GM19328 (cell line): ENCODE results near the gene FAM53A.

ENCODE experiments used
- ATAC-seq: cut with Tn5 transposase; IDR thresholded peaks from one replicate; pipeline ENCODE4 v1.9.1; 2021; ENCODE audit warnings: mild to moderate bottlenecking, moderate library complexity; ENCODE audit not compliant: unreplicated experiment

Gene FAM53A

GRCh38 chr4:1595789-1596325 lies 88.3 kb downstream of the FAM53A start:
- ATAC-seq: no peak

DNA sequence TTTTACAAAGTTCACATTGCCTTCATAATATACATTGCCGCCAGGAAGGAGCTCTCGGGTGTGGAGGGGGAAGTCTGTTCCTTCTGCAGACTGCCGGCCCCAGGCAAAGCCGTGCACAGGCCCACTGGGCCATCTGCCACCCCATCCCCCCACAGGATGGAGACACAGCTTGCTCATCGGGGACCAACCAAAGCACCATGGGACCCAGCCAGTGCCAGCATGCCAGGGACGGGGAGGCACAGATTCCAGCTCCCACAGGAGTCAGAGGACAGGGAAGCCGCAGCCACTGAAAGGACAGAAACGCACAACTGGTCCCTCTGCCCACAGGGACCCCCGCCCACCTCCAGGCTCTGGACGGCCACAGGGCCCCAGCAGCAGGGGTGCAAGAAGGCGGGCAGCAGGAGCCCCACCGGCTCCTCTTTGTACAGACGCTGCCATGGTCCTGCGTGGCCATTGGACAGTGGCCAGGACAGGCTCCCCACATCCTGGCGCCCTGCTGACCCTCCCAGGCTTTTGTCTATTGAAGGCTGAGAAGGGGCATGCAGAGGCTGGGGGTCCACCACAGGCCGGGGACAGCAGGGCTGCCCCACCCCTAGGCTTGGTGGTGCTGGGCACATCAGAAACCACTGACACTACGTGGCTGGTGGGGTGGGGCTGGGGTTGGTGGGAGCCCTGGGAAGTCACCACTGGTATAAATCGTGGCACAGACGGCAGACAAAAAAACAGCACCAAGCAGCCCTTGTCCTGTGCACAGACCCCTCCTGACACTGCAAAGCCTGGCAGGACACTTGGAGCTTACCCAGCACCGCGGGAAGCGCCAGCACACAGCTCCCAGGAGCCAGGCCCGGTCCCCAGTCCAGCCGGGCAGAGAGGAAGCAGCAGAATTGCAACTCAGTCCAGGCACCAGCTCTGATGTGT lies 89.0 kb downstream of the FAM53A start:
- ATAC-seq: no peak

GRCh38 chr4:1593881-1594345 lies 90.2 kb downstream of the FAM53A start:
- no peak for ATAC-seq

DNA sequence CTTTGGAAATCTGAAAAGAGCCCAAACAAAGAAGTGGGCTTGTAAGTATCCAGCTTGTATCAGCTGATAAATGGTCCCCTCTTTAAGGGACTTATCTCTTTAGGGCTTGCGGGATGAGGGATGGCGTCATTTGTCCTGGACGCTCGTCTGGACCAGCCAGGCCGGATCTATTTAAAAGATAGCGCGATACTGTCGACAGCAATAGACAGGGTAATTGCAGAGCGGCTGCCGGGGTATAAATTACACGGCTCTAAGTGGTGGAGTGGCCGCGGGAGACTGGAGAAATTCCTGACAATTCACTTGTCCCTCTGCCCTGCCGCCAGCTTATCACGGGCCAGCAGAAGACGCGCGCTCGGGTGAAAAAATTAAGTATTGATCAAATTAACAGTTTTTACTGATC lies 90.7 kb downstream of the FAM53A start:
- no peak for ATAC-seq

GRCh38 chr4:1592709-1593417 lies 91.2 kb downstream of the FAM53A start:
- ATAC-seq: no peak

DNA sequence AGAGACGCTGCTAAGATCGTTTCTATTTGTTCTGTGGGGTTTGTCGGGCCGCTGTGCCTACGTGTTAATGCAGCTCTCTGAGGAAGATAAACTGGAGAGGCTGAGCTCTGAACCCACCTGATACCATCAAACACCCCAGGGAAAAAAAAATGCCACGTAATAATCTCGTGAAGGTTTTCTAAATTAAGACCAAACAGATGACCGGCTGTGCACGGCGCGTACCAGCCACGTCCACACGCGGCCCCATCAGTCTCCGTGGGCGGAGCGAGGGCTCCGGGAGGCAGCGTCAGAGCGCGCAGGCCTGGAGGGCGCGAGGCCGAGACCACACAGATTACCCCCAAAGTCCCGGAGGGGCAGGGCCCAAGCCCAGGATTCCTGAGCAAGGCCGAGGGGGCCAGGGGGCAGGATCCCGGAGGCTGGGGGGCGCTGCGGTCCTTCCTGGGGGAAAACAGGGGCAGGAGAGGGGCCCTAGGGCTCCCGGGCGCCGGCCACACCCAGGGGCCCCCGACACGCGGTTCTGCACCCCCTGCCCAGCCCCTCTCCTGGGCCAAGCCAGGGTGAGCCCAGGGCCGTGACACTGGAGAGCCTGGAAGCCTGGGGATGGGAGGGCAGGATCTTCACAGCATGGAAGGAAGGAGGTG lies 91.9 kb downstream of the FAM53A start:
- no peak for ATAC-seq

DNA sequence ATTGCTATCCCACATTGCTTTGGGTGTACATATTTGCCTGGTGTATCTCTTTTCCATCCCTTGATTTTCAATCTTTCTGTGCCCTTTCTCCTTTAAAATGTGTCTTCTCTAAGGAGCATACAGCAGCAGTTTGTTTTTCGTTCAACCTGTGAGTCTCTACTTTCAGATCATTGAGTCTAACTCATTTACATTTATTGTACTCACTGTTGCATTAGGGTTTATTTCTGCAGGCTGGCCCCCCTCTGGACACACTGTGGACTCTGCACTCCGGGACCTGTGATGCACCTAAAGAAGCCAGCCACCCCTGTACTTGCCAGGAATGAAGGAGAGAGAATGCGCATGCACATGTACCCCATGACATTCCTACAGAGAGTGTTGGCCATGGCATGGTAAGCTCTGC lies 93.0 kb downstream of the FAM53A start:
- ATAC-seq: no peak

DNA sequence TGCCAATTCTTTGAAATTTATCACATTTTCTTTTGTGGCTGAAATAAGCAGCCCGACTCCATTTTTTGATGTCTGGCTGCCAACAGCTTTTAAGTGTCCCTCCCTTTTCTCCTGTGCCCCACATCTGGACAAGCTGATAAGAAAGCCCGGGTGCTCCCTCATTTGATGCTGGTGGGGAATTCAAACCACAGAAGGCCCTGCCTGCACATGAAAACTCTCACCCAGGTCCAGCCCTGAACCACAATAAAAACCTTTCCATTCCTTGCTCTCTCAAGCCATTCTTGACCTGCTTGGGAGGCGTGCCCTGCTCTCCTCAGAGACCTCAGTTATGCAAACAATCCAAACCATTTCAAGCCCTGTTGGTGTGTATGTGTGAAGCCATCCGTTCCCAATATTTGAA lies 93.9 kb downstream of the FAM53A start:
- no peak for ATAC-seq
